Adrenal gland (tissue), 5 donors: ENCODE data around the gene CFAP69.

Experiments
- CTCF ChIP-seq, 6 experiments: fragments of 450-650 bp in 4 of 6; fragments of 200-600 bp in 2 of 6; sonication (generic) in 1 of 6; IDR thresholded peaks; 1 replicate in 5 of 6; 2 replicates in 1 of 6; pipeline versions ENCODE4 v1.5.1 to v1.8.0; 2016 to 2021; ENCODE audit warnings: antibody characterized with exemption in 6 of 6, mild to moderate bottlenecking in 2 of 6, moderate library complexity in 1 of 6
- POLR2A ChIP-seq, 2 donors: fragments of 450-650 bp; IDR thresholded peaks; one replicate each; pipeline ENCODE4 v1.6.1; 2017; ENCODE audit warnings: antibody characterized with exemption in 2 of 2, mild to moderate bottlenecking in 2 of 2, moderate library complexity in 1 of 2
- donor health status: DM: no; HTN: no; CAD: no.

GRCh38 chr7:90349305-90349704 is 104.3 kb downstream of the CFAP69 start:
- TF ChIP-seq CTCF (IDR thresholded peaks at IDR 0.05), result no peak
- no peak for TF ChIP-seq POLR2A (IDR thresholded peaks at IDR 0.05)
